ENCODE measurements around the gene TSHR.

GRCh38 chr14:81161088-81161487 lies 205.7 kb downstream of the TSHR start:
- TF ChIP-seq CTCF (IDR thresholded peaks at IDR 0.05), result no peak
- no peak for TF ChIP-seq EZH2 (IDR thresholded peaks at IDR 0.05)
- no peak for TF ChIP-seq EZH2phosphoT487 (IDR thresholded peaks at IDR 0.05)
